Cardiac fibroblast (primary cell): Measurements from ENCODE around the gene PTS.

ENCODE experiments used
- DNase-seq, 2 donors: peaks; one replicate each; pipeline versions ENCODE4 v3.0.0 to v3.0.0-alpha.2; 2010; ENCODE audit warnings: low read depth in 2 of 2
- H3K4me3 ChIP-seq, 2 donors: replicated peaks in 1 of 2; 1 replicate in 1 of 2; 2 replicates in 1 of 2; pipeline ENCODE4 v1.5.1; 2011; ENCODE audit warnings: low read depth in 2 of 2, low read length in 2 of 2, mild to moderate bottlenecking in 2 of 2, moderate library complexity in 1 of 2
- TF ChIP-seq, protein P1 (sequence below): IDR thresholded peaks from one replicate; pipeline ENCODE4 v1.5.1; 2011; ENCODE audit warnings: low read depth, mild to moderate bottlenecking, low read length, inconsistent platforms

Gene PTS

DNA sequence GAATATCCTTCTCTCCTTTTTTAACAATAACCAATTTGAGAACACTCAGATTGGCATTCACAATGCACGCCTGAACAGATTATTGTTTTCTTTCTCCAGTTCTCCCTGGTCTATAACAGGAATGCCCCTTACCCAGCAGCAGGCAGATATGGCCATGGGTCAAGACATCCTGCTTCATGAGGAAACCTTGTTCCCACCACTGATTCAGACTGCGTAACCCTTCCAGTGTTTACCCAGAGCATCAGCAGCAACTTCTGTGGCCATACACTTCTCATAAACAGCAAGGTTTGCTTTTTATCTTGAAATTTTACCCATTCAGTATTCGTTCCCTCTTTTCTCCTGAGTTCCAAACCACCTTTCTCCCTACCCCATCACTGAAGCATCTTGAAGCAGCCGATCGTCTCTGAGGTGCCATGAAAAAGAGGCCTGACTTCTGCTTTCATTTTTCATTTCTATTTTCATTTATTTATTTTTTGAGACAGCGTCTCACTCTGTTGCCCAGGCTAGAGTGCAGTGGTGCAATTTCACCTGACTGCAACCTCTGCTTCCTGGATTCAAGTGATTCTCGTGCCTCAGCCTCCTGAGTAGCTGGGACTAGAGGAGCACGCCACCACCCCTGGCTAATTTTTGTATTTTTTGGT lies 9.6 kb downstream of the PTS start:
- no peak for DNase-seq
- H3K4me3 ChIP-seq = no peak overlapping the region
- TF ChIP-seq, protein P1, sequence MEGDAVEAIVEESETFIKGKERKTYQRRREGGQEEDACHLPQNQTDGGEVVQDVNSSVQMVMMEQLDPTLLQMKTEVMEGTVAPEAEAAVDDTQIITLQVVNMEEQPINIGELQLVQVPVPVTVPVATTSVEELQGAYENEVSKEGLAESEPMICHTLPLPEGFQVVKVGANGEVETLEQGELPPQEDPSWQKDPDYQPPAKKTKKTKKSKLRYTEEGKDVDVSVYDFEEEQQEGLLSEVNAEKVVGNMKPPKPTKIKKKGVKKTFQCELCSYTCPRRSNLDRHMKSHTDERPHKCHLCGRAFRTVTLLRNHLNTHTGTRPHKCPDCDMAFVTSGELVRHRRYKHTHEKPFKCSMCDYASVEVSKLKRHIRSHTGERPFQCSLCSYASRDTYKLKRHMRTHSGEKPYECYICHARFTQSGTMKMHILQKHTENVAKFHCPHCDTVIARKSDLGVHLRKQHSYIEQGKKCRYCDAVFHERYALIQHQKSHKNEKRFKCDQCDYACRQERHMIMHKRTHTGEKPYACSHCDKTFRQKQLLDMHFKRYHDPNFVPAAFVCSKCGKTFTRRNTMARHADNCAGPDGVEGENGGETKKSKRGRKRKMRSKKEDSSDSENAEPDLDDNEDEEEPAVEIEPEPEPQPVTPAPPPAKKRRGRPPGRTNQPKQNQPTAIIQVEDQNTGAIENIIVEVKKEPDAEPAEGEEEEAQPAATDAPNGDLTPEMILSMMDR = no peak

DNA sequence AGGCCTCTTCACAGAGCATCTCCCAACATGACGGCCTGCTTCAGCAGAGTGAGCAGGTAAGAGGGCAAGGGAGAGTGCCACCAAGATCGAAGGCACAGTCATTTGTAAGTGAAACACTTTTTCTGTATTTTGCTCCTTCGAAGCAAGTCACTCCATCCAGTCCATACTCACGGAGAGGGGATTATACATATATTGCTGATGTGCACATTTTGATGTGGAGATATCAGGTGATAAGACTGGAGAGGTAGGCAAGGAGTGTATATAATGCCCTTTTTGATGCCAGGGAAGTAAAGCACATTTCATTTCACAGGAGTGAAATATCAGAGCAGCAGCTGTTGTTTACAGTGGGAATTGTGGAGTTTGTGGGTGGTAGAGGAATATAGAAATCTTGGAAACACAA lies 11.2 kb downstream of the PTS start:
- no peak overlapping the region for H3K4me3 ChIP-seq
- TF ChIP-seq, protein P1 = no peak
- no peak for DNase-seq

DNA sequence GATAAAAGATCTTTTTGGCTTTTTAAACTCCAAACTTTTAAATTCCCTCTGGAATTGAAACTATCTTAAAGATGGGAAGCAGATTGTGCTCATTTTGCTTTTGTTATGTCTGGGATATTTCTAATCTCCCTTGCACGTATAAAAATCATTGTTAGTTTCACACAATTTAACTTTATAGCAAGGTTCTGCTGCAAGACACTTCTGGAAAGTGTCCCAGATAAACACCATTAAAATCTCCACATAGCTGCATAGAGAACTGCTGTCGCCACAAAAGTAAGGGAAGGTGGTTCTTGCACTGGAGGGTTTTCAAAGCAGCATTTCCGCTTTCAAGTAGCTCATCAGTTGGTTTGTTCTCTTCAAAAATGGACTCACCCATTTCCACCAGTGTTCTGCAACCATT lies 11.8 kb downstream of the PTS start:
- H3K4me3 ChIP-seq = no peak overlapping the region
- no peak for DNase-seq
- TF ChIP-seq, protein P1 = no peak

DNA sequence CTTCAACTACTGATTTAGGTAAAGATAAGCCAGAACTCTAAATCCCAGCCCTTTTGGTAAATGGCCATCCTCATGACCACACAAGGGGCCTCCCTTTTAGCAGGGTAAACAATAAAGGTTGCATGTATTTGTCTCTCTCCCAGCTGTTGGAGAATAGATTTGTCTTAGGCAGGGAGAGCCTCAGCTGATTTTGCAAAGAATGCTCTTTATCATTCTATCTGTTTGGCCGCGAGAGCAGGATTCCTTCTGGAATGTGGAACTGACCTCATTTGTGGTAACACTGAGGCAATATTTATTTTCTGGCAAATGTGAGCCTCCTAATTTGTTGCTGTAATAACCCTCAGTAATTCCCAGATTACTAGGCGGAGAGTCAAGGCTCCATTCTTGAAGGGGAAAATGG lies 15.3 kb downstream of the PTS start:
- H3K4me3 ChIP-seq = no peak overlapping the region
- TF ChIP-seq, protein P1 = no peak
- DNase-seq = peak; percentile 55 to 85

DNA sequence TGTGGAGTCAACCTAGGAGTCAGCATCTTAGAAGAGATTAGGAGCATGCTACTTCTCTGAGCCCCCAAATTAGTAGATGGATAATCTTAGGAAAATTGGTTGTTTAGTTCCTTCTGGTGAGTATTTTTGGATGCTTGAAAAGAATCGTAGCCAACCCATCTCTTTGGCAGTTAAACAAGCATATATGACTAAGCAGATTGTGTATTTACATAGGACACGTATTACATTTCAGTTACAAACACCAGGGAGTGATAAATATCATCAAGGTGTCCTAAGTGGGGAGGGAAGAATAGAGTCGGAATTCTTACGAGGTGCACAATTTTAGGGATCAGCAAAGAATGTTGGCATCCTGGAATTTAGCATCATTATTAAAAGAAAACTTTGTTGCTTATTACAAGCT lies 21.0 kb downstream of the PTS start:
- peak in 1 of 2 donors; percentile 34 for DNase-seq
- H3K4me3 ChIP-seq = no peak overlapping the region
- TF ChIP-seq, protein P1 = no peak

DNA sequence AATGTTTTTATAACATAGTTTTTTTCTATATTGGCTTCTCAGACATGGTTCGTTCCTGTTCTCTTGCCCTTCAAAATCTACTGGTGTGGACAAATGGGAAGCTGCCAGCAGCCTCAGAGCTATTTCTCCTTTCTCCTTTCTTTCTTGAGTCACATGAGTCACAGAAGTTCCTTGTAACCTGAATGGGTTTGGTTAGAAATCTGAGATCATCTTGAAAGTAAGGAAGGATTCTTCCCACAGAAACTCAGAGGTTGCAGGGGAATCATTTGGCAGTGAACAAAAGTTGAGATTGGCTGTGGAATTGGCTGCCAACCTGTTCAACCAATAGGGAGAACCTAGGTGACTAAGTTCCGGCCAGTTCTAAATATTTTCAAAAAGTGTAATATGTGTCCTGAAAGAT lies 22.0 kb downstream of the PTS start:
- TF ChIP-seq, protein P1 = no peak
- H3K4me3 ChIP-seq = no peak overlapping the region
- DNase-seq = peak in 1 of 2 donors; percentile 48
